ENCODE results near the gene MAP3K12.

MAP3K12 gene

DNA sequence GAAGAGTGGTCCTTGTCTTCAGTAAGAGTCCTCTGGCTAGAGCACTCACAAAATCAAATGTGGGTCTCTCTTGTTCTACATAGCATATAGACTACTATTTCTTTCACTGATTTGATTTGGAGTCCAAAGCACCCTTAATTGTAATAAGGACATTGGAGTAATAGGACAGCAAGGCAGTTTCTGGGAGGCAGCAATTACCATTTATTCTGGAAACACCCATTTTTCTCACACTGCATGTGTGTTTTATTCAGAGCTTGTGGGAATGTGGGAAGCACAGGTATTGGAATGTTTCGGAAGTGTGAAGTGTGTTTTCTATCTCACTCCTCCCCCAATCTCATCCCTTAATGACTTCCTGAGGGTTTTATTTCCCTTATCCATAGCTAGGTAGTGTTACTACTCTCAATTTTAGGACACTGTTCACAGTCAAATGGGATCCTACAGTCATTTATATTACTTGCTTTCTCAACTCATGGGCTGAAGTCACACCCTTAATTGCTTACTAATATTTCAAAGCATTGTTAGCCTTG, 27.1 kb downstream of the MAP3K12 start:
- in situ Hi-C loops (cut with HindIII; ENCODE audit: low sequenced_read_pairs): no loop called here
- no peak overlapping the region for H3K4me3 ChIP-seq (ENCODE audit: low read depth, low read length)
- no peak for DNase-seq (ENCODE audit: low read depth, low spot score)
- TF ChIP-seq, protein P1, sequence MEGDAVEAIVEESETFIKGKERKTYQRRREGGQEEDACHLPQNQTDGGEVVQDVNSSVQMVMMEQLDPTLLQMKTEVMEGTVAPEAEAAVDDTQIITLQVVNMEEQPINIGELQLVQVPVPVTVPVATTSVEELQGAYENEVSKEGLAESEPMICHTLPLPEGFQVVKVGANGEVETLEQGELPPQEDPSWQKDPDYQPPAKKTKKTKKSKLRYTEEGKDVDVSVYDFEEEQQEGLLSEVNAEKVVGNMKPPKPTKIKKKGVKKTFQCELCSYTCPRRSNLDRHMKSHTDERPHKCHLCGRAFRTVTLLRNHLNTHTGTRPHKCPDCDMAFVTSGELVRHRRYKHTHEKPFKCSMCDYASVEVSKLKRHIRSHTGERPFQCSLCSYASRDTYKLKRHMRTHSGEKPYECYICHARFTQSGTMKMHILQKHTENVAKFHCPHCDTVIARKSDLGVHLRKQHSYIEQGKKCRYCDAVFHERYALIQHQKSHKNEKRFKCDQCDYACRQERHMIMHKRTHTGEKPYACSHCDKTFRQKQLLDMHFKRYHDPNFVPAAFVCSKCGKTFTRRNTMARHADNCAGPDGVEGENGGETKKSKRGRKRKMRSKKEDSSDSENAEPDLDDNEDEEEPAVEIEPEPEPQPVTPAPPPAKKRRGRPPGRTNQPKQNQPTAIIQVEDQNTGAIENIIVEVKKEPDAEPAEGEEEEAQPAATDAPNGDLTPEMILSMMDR (IDR thresholded peaks at IDR 0.05; ENCODE audit: low read depth, low read length): no peak

DNA sequence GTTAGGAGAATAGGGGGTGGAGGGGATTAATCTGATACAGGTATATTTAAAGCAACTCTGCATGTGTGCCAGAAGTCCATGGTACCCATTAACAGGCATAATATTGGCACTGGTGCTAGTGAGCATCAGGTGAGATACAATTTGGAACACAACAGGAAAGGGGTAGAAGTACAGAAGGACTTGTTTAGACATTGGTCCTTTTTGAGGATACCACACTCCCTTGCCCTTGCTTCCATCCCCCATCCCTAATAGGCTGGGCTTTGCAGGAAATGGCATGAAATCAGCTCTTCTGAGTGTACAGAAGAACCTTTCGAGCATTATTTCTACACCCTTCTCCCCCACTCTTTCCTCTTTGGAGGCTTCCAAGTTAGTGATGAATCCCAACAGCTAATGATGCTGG, 31.0 kb downstream of the MAP3K12 start:
- in situ Hi-C loops (cut with HindIII; ENCODE audit: low sequenced_read_pairs): no loop called here
- no peak overlapping the region for H3K4me3 ChIP-seq (ENCODE audit: low read depth, low read length)
- TF ChIP-seq, protein P1 (IDR thresholded peaks at IDR 0.05; ENCODE audit: low read depth, low read length): no peak
- DNase-seq (ENCODE audit: low read depth, low spot score): no peak

DNA sequence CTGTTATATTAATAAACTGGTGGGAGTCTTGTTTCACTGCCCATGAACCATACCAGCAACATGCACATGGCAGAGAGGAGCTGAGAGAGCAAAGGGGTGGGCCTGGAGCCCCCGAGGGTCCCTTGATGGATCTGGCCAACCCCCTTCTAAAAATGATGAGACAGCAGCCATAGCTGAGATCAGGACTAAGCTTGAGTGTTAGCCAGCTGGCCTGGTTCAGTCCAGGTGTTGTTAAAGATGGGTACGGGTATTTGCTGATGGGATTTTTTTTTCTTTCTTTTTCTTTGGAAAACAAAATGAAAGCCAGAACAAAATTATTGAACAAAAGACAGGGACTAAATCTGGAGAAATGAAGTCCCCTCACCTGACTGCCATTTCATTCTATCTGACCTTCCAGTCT, 31.4 kb downstream of the MAP3K12 start:
- TF ChIP-seq, protein P1 (IDR thresholded peaks at IDR 0.05; ENCODE audit: low read depth, low read length): no peak
- H3K4me3 ChIP-seq (ENCODE audit: low read depth, low read length): no peak overlapping the region
- in situ Hi-C loops (cut with HindIII; ENCODE audit: low sequenced_read_pairs): no loop called here
- DNase-seq (ENCODE audit: low read depth, low spot score): no peak

DNA sequence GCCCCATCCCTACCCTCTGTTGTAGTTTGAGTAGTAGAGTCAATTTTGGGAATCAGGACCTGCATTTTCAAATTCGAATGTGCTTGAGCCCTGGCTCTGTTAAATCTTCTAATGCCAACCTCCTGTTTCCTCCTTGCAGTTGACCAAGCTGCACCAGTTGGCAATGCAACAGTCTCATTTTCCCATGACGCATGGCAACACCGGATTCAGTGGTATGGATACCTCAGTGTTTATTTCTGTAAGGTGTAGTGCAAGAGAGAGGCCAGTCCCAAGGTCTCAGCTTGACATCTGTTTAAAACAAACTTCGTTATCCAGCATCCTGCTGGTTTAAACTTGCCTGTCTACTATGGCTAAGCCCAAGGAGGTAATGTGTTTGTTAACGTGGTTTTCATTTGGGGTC, 32.2 kb downstream of the MAP3K12 start:
- no peak for DNase-seq (ENCODE audit: low read depth, low spot score)
- TF ChIP-seq, protein P1 (IDR thresholded peaks at IDR 0.05; ENCODE audit: low read depth, low read length): no peak
- in situ Hi-C loops (cut with HindIII; ENCODE audit: low sequenced_read_pairs): no loop called here

DNA sequence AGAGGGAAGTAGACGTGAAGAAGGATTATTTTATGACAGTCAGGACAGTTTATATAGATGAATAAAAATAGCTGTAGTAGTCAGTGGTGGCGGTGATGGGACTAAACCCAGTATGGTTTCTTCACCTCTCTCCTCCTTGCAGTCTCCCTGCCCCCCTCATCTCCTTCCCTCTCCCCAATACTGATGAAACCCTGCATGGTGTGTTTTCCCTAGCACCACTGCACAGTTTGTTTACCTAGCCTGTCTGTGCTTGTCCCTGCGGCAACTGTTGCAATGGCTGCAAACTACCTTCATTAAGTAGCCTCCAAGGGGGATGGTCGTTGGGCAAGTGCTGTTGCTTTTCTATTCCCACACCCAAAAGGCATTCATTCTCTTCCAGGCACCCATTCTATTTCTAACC, 32.6 kb downstream of the MAP3K12 start:
- H3K4me3 ChIP-seq (ENCODE audit: low read depth, low read length): no peak overlapping the region
- in situ Hi-C loops (cut with HindIII; ENCODE audit: low sequenced_read_pairs): no loop called here
- no peak for DNase-seq (ENCODE audit: low read depth, low spot score)
- TF ChIP-seq, protein P1 (IDR thresholded peaks at IDR 0.05; ENCODE audit: low read depth, low read length): no peak

More for the DNA sequence above, 32.2 kb downstream of the MAP3K12 start:
- H3K4me3 ChIP-seq (ENCODE audit: low read depth, low read length): no peak overlapping the region

DNA sequence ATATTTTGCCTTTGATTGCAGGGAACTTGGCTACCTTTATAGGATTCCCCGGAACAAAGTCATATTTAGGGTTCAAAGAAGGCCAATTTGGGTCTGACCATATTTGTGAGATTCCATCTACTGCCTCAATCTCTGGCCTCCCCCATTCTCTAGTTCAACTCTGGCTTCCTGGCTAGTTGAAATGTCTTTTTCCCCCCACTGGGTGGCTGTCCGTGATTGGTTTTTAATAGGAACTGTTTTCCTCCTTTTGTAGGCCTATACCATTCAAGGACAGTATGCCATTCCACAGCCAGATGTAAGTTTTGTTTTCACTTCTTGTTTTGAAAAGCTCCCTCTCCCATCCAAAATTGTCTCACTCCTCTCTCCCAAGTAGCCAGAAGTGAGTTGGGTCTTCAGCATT, 33.6 kb downstream of the MAP3K12 start:
- TF ChIP-seq, protein P1 (IDR thresholded peaks at IDR 0.05; ENCODE audit: low read depth, low read length): no peak
- no peak overlapping the region for H3K4me3 ChIP-seq (ENCODE audit: low read depth, low read length)
- in situ Hi-C loops (cut with HindIII; ENCODE audit: low sequenced_read_pairs): no loop called here
- no peak for DNase-seq (ENCODE audit: low read depth, low spot score)
